Activated CD4-positive, alpha-beta T cell treated with anti-CD3 and anti-CD28 coated beads, Interleukin-2, amount 50 U/mL, for 1 hour (primary cell): ENCODE results near the gene ALK.

Source experiments
- DNase-seq: peaks from one replicate; pipeline ENCODE4 v3.0.0-alpha.2; 2020

ALK gene

DNA sequence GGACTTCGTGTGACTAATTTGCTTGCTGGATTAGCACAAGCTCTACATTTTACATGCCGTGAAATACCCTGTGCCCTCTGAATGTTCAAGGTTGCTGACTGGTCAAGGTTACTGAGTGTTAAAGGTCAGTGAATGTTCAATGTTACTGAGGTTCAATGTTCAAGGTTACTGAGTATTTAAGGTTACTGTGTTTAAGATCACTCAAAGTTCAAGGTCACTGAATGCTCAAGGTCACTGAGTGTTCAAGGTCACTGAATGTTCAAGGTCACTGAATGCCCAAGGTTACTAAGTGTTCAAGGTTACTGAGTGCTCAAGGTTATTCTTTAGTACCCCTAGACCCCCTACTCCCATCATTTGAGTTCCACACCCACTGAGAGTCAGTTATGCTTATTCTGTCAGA is 528.6 kb downstream of the ALK start:
- DNase-seq, result no peak

DNA sequence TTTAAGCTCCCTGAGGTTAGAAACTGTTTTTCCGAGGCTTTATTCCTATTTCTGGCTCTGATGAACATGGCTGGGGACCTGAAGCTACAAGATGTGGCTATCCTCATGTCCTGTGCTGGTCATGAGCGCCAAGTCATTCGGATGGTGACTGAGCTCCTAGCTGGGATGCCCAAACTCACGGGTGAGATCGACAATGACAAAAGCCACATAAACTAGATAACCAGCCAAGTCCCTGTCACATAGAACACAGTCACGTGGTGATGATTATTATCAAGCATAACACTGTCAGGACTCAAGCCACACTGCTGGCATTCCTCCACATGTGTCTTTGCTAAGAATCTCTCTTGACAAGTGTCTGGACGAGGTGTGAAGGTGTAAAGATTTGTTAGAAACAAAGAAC is 531.2 kb downstream of the ALK start:
- no peak for DNase-seq

DNA sequence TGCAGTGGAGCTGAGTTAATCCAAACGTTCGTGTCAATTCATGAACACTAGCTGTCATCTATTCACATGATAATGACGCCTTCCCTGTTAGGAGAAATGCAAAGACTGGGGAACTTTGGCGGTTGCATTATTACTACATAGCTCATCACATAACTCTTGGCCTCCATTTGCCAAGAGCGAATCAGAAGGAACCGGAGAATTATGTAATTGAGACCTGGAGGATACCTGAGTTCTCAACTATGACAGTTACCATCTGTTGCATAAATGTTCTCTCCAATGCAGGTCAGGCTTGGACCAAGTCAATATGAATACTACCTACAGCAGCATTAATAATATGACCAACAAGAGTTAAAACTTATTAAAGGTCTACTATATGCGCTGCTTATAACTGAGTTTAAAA is 531.7 kb downstream of the ALK start:
- no peak for DNase-seq

DNA sequence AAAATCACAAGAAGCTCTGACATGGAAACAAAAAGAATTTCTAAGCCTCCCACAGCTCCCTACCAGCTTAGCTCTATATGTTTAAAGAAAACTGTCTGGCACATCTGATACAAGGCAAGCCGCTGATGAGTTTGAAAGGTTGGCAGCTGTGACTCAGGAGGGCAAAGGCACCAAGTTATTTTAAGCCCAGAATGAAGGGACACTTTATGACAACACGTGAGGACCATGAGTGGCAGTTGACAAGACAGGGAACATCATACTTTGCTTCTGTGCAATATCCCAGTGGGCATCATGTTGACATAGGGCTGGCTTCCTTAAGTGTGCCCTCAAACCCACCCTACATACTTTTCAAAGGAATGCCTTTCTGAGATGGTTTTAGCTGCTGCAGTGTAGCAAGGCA is 533.3 kb downstream of the ALK start:
- no peak for DNase-seq

DNA sequence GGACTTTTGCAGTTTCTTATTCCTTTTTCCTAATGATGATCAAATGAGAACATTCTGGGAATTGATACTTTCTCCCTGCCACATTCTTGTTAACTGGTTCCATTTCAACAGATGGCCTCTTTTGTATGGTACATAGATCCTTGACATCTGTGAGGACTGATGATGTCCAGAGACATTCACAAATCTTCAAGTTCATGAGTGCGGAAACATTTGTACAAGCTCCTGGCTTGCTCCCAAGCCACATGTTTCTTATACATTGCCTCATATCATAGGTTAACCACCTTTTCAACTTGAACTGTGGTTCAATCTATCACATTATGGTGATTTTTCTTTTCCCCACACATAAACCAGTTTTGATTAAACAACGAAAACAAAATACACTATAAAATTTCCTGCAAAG is 538.9 kb downstream of the ALK start:
- no peak for DNase-seq

DNA sequence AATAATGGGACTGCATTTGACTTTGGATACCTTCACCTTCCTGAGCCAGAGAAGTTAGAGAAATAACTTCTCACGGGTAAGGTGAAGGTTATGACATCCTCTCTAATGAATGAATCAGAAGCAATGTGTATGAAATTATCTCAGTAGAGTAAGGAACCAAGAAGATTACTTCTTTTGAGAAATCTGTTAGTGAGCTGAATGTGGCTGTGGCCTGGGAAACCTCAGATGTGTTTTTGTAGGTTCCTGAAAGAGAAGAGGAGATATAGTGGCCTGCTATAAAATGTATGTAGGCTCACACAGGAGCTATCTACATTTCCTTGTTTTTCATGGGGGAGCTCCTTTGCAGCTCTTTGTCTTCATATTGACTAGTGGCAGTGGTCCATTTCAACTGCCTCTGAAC is 543.6 kb downstream of the ALK start:
- no peak for DNase-seq

DNA sequence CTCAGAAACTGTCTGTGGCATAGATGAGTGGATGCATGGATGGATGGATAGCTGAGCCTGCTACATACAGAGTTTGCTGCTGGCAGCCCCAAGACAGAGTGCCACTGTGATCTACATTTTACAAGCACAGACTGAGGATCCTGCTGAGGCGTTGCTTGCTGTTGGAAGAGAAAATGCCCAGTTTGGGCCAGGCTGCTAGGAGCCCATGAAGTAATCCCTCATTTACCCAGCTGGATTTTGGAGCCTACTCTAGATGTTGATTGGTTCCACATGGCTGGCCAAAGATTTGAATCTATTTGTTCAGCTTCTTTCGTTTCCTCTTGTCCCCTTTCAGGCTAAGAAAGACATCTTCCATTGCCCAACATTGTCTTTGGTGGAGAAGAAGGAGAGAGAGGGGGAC is 544.8 kb downstream of the ALK start:
- DNase-seq, result no peak

DNA sequence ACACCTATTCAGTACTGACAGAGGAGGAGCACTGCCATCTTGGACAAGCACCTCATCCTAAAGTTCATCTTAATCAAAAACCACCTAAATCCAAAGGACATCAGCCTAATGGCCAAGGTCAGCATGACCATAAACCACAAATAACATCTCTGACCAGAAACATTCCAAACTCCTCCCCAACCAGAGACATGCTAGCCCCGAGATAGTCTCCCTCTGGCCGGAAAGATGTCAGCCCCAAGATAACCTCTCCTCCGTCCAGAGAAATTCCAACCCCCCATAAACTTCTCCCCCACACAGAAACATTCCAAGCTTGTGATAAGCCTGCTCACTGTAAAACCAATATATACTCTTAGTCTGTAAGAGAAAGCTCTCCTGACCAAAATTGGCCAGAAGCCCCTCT is 545.5 kb downstream of the ALK start:
- DNase-seq, result no peak

DNA sequence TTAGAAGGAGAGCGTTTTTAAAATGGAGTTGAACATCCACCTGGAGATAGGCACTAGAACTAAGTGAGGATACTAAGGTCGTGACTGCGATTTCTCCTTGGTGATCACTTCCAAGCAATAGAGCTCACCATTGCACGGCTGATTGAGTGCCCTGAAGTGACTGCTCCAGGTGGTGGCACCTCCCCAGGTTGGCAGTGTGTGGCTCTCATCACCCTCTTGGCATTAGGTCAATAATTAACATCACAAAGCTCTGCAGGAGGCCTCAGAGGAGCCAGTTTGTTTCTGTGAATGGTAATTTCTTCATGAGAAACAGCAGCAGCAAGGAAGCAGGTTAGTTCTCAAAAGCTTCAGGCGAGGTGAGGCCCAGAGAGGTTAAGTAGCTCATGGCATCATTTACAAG is 546.6 kb downstream of the ALK start:
- no peak for DNase-seq

DNA sequence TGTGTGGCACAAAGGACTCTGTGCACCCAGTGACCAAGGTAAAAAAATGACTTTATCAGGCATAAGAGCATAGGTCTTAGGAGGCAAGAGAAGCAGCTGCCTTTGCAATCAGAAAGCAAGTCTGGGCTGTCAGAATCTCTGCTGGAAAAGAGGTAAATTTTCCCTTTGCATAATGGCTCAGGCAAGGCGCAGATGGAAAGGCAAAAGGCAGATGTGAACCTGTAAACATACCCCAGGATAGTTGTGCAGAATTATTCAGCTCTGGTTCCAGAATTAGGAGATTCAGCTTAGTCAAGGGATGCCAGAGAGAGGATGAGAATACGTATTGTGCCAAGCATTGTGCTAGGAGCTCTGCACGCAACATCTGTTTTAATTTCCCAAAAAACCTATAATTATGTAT is 547.5 kb downstream of the ALK start:
- DNase-seq, result no peak

DNA sequence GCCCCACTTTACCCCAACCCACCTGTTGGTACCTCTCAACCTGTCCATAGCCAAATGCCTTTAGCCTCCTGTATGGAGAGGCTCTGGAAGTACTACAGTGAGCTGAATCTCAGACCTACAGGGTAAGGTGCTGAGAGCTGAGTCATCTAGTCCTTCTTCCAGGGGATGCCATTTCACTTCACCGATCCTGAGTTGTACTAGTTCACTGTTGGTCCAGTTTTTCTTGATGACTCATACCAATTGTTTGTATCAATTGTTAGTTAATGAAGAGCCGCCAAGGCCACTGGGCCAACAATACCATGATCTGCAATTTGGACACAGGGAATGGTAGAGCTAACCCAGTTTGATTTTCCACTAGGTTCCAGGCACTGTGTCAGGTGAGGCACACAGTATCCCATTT is 549.2 kb downstream of the ALK start:
- no peak for DNase-seq

DNA sequence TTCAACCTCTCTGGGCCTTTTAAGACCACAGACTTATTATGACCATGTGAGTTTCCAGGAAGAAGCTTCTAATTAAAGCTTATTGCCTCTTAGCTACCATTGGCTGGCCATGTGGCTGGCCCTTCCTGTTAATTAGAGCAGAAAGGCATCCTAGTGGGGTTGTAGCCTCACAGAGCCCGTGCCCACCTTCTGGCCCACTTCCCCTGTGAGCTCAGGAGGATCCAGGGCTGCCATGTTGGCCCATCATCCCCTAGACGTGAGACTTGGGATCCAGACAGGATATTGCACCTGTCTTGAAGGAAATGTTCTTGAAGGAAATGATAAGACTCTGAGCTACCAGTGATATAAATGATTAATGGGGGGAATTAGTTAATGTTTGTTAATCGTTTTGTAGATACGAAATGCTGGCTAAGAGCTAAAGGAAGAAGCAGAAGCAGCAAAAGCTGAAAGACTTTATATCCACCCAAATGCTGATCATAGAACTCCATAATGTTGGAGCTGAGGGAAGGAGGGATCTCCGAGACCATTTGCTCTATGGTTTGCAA is 550.7 kb downstream of the ALK start:
- no peak for DNase-seq

DNA sequence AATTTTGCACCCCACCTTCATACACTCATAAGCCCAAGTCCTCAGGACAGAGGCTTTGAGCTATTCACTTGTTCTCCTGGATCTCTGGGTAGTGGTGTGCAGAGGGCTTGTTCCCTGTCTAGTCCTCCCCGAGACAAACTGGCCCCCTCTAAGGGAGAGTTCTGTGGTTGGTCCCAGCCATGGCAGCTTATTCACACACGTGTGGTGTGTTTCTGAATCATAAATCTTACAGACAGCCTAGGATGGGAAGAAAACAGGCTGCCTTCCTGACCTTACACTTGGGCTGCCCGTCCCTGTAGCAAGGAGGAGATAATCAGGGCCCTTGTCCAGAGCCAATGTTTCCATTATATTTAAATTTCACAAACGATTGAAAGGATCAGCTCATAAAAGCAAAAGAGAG is 551.2 kb downstream of the ALK start:
- no peak for DNase-seq

DNA sequence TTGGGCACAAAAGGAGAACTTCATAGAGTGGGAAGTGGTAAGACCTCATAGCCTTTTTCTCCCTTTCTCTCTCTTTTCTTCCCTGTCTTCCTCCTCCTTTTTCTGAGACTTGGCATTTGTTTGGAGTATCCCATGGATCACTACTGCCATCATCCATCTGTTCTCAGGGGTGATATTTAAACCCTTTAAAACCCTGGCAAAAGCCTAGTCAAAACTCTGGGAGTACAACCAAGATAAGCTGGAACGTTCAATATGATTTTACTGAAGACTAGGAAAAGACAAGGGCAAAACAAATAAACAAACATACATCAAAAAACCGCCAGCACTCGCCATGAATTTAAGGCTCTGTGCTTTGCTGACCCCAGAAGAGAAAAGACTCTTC is 552.7 kb downstream of the ALK start:
- DNase-seq, result no peak

DNA sequence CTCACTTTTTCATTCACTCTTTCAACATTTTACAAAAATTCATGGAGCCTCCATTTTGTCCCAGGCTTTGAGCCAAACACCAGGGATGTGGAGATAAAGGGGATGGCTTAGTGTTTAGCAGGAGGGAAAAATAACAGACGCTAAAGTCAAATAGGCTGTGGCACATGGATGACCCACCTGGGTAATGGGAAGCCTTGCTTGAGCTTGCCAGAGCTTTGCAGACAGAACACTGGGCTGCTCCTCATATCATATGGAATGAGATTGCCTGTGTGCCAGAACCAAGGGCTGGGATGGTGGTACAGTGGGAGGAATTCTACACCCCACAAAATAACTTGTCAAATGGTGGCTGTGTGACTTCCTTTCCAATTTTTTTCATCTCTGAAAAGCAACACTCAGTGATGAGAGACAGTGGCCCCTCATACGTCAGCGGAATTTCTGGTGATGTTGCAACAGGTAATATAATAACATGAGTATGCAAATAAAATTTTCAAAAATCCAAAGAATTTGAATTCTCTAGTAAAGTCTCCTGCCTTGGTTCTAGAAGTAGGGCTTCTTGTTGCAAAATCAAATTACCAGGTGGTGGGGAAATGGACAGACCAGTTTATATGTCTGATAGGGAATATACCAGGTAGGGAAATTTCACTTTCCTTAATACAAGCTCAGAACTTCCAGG is 553.3 kb downstream of the ALK start:
- DNase-seq, result no peak

DNA sequence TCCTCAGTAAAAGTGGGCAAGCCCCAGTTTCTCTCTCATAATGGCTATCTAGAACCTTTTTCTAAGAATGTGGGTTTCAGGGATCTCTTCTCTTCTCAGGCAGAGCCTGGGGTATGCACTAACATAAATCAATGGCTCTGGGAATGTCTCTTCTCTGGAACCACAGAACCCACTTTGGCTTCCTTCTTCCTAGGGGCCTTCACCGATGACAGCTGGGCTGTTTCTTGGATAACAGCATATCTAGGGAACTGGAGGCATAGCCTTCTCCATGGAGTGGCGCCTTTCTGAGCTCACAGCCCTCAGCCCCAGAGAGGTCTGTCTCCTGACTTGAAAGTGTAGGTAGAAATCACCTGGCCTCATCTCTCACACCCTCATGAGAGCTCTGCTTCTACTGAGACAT is 558.3 kb downstream of the ALK start:
- no peak for DNase-seq

DNA sequence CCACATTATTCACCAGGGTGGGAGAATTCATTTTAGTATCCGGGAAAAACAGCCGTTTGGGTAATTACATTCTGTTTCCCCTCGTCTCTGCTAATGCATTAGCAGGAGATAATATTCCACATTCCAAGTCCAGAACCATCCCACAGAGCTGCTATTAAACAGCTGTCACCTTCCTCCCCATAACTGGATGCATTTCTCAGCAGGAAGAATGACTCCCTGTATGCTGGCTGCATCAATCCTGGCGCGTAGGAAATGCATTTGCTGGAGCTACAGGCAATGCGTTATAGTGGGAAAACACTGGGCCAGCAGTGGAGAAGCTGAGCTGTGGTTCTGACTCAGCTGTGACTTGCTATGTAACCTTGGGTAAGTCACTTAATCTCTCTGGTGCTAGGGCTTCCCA is 560.2 kb downstream of the ALK start:
- no peak for DNase-seq

DNA sequence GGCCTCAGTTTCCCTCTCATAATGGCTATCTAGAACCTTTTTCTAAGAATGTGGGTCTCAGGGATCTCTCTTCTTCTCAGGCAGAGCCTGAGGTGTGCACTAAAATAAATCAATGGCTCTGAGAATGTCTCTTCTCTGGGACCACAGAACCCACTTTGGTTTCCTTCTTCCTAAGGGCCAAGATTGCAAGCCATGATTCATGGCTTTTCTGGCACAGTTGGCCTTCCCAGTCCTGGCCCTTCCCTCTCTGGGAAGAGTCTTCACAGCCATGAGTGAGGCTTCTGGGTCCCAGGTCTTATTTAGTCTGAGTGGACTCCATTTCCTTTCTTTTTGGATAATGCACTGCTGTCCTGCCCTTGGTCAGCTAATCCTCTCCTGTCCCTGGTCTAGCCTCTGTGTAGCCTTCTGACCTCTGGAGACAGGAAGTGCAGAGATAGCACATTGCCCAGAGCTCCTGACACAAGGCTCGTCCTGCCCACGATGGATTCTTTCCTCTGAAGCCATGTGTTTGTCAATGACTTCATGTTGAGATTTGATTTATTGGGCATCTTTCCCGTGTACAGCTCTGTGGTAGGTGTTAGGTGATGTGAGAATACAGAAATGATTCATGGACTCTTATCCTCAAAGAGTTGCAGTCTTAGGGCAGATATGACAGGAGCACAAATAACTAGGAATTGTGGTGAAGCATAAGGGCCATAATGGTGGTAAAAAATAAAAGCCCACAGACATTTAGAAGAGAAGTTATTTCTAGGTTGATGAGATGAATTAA is 561.2 kb downstream of the ALK start:
- DNase-seq, result no peak

DNA sequence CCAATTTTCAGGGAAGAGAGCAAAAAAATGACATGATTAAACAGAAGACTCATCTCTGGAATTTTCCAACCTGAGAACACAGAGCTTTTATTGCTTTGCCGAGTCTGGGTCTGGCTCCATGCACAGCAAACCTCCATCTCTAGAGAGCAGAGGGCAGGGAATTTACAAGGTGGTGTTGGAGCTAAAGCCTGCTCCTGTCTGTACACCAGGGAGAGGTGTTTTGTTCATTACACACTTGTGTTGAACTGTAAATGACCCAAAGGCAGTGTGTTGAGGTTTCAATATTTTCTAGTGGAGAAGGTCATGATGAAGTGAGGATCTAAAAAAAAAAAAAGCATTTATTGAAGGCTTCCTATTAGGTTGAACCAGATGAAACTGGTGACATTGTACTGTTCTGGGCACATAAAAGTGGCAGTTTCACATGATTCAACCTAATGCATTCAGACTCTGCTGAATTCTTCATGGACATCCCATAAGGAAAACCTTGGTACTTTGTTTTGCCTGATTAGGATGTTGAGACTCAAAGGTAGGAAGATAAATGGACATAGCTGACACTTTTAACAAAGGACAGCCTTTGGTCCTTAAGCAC is 567.9 kb downstream of the ALK start:
- DNase-seq, result no peak

DNA sequence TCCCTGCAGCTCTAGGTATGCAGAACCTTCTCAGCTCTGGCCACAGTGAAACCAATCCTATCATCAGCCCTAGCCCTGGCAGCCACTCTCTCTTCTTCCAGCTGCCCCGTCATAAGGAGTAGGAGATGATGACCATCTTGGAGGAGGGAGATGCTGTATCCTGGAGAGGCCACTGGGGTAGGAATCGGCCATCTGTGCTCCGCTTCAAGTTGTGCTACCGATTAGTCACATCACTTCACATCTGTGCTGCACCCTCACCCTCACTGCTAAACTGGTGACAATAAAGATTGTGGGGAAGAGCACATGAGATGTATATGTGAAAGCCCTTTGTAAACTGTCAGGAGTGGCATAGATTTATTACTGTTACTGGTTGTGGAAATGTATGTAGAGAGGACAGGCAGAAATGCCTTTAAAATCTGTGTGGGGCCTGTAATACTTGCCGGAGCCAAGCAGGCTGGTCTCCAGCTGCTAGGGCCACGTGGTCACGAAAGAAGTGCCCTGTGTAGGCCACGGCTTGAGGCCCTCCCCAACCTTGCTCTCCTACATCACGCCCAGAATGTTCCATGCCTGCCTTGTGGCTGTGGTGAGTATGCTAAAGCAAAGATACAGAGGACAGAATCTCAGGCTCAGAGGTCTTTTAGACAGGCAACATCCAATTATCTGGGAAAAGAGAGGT is 569.3 kb downstream of the ALK start:
- DNase-seq, result no peak

DNA sequence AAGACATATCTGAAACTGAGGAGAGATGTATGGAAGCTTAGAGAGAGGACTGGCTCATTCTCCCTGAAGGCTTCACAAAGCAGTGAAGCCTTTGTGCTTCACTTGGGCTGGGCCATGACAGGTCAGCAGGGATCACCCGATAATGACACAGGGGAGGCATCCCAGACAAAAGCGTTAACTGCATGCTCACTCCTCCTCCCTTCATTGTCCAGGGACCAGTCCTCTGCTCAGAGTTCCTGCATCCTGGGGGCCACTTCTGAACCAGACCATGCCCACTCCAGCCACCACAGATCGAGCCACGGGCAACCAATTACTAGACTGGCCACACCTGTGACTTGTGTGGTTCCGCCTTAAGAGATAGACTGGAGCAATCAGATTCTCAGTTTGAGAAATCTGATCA is 570.1 kb downstream of the ALK start:
- DNase-seq, result no peak

DNA sequence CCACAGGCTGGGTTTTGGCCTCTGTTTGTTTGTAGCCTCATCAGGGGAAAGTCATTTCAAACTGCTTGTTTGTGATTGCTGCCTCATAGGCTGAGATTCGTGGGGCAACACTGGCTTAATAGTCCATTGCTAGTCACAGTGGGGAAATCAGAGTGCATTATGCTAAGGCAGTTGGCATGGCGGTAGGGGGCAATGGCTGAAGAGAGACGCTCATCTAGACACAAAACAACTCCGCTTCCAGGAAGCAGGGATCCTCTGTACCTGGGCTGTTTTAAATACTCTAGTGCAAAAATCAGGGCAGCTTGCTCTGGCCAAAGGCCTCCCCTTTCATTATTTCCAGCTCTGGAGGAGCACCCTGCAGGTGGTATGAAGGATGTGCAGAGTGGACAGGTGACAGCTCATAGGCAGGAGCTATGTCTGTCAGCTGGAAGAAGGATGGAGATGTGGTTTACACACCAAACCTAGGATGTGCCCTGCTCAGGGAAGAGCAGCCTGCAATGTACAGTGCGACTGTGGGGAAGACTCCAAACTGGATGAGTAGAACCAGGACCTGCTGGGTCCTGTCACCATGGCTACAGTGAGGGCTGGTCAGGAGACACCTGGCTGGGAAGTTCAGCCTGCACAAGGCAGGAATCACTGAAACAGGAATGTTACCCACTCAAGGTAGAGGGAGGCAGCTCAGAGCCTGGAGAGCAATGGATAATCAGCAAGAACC is 571.9 kb downstream of the ALK start:
- DNase-seq, result no peak
